H1 (cell line): ENCODE data around the gene FCAMR. TPM values are rescaled to one million over a fixed set of nuclear protein-coding genes. Genes with fewer than 3 reads are reported as not detected.
A peak's percentile ranks its signal among the peaks of the same experiment; 100 is the strongest.

Experiments used
- CTCF ChIA-PET: fragments of 300-600 bp; sonication (Branson Sonifier 250); formaldehyde crosslinking; loops from one replicate; lab custom pipeline; 2021; ENCODE audit not compliant: partially characterized antibody; lab: Charles Lee
- POLR2A ChIA-PET: fragments of 300-600 bp; sonication (Branson Sonifier 250); formaldehyde crosslinking; loops from one replicate; lab custom pipeline; 2021; ENCODE audit warnings: inconsistent platforms; ENCODE audit not compliant: partially characterized antibody; lab: Charles Lee
- DNase-seq, 2 experiments: peaks; one replicate each; pipeline versions ENCODE4 v3.0.0 to v3.0.0-alpha.2; 2010 to 2022; ENCODE audit warnings: low spot score in 2 of 2, low read depth in 1 of 2, mixed read lengths in 1 of 2
- FAIRE-seq: peaks from 2 replicates; lab custom pipeline; 2011; peaks lifted over from hg19 to GRCh38; lab: Jason Lieb, UNC
- H2AFZ ChIP-seq: 2 replicates; pipeline ENCODE4 v1.8.1; 2012; ENCODE audit warnings: low read length, inconsistent platforms
- H2AK5ac ChIP-seq: 2 replicates; pipeline ENCODE4 v1.6.1; 2013; ENCODE audit warnings: low read depth, low read length
- H2BK120ac ChIP-seq: replicated peaks from 2 replicates; pipeline ENCODE3; 2013; ENCODE audit warnings: low read depth, low read length, inconsistent platforms
- H2BK12ac ChIP-seq: 2 replicates; pipeline ENCODE4 v1.6.1; 2013; ENCODE audit warnings: low read depth, low read length
- H2BK15ac ChIP-seq: 2 replicates; pipeline ENCODE4 v1.6.1; 2013; ENCODE audit warnings: low read length
- H2BK20ac ChIP-seq: 2 replicates; pipeline ENCODE4 v1.6.1; 2013; ENCODE audit warnings: low read length
- H2BK5ac ChIP-seq: 2 replicates; pipeline ENCODE4 v1.6.1; 2013; ENCODE audit warnings: low read depth, low read length
- H3K14ac ChIP-seq: 2 replicates; pipeline ENCODE4 v1.6.1; 2013; ENCODE audit warnings: inconsistent platforms; ENCODE audit not compliant: insufficient read length
- H3K18ac ChIP-seq: 2 replicates; pipeline ENCODE4 v1.6.1; 2013; ENCODE audit warnings: low read length; ENCODE audit errors: extremely low read depth
- H3K23ac ChIP-seq: 2 replicates; pipeline ENCODE4 v1.6.1; 2013; ENCODE audit warnings: inconsistent platforms; ENCODE audit not compliant: insufficient read length
- H3K23me2 ChIP-seq: 2 replicates; pipeline ENCODE4 v1.6.1; 2013; ENCODE audit warnings: low read depth, low read length
- H3K27ac ChIP-seq: 2 replicates; pipeline ENCODE4 v1.6.1; 2011; ENCODE audit warnings: low read depth, low read length, inconsistent platforms
- H3K27me3 ChIP-seq, 4 experiments: replicated peaks in 1 of 4; 1 replicate in 1 of 4; 2 replicates in 3 of 4; pipeline versions ENCODE4 v1.6.1 to v1.8.1; 2011 to 2013; ENCODE audit warnings: low read length in 3 of 4, mild to moderate bottlenecking in 3 of 4, inconsistent platforms in 2 of 4, mixed read lengths in 2 of 4, moderate library complexity in 1 of 4; ENCODE audit not compliant: control insufficient read depth in 3 of 4, insufficient read depth in 3 of 4; ENCODE audit errors: extremely low read depth in 1 of 4
- H3K36me3 ChIP-seq, 4 experiments: 2 replicates each; pipeline versions ENCODE4 v1.6.1 to v1.8.1; 2011 to 2013; ENCODE audit warnings: mild to moderate bottlenecking in 4 of 4, low read length in 3 of 4, moderate library complexity in 2 of 4, control low read depth in 1 of 4, inconsistent platforms in 1 of 4; ENCODE audit not compliant: insufficient read depth in 4 of 4, control insufficient read depth in 2 of 4
- H3K4ac ChIP-seq: replicated peaks from 2 replicates; pipeline ENCODE3; 2013; ENCODE audit warnings: low read length, low read depth, mixed read lengths, inconsistent platforms; ENCODE audit not compliant: insufficient read length
- H3K4me1 ChIP-seq, 4 experiments: replicated peaks in 1 of 4; 1 replicate in 1 of 4; 2 replicates in 3 of 4; pipeline versions ENCODE4 v1.6.1 to v1.8.1; 2011 to 2013; ENCODE audit warnings: low read length in 3 of 4, inconsistent platforms in 2 of 4, mixed read lengths in 1 of 4; ENCODE audit not compliant: insufficient read depth in 4 of 4, control insufficient read depth in 3 of 4
- H3K4me2 ChIP-seq, 2 experiments: 2 replicates each; pipeline versions ENCODE4 v1.6.1 to v1.8.1; 2011 to 2013; ENCODE audit warnings: low read depth in 2 of 2, low read length in 2 of 2, control low read depth in 1 of 2, inconsistent platforms in 1 of 2, mild to moderate bottlenecking in 1 of 2; ENCODE audit not compliant: insufficient read depth in 1 of 2
- H3K4me3 ChIP-seq, 4 experiments: fragments of 200-600, 300-600 bp in 1 of 4; sonication (generic), shearing (Covaris generic), sonication (Bioruptor Twin) in 1 of 4; 2 replicates each; pipeline versions ENCODE4 v1.5.1 to v1.8.1; 2011 to 2016; ENCODE audit warnings: low read length in 4 of 4, low read depth in 3 of 4, control low read depth in 2 of 4, inconsistent platforms in 2 of 4, mild to moderate bottlenecking in 2 of 4, mixed read lengths in 1 of 4, moderate library complexity in 1 of 4; ENCODE audit not compliant: insufficient read depth in 2 of 4; ENCODE audit errors: extremely low read depth in 1 of 4
- H3K56ac ChIP-seq: replicated peaks from 2 replicates; pipeline ENCODE3; 2013; ENCODE audit warnings: low read depth, mild to moderate bottlenecking, mixed read lengths, low read length, inconsistent platforms; ENCODE audit not compliant: insufficient read length
- H3K79me1 ChIP-seq: 2 replicates; pipeline ENCODE4 v1.6.1; 2013; ENCODE audit warnings: low read depth, low read length, control low read depth
- H3K79me2 ChIP-seq, 2 experiments: 2 replicates each; pipeline versions ENCODE4 v1.6.1 to v1.8.1; 2012 to 2013; ENCODE audit warnings: low read length in 2 of 2, mild to moderate bottlenecking in 2 of 2, inconsistent platforms in 1 of 2; ENCODE audit not compliant: insufficient read depth in 2 of 2, control insufficient read depth in 1 of 2
- H3K9ac ChIP-seq, 4 experiments: replicated peaks in 1 of 4; 1 replicate in 1 of 4; 2 replicates in 3 of 4; pipeline versions ENCODE4 v1.6.1 to v1.8.1; 2011 to 2013; ENCODE audit warnings: low read depth in 3 of 4, low read length in 3 of 4, control low read depth in 2 of 4, mild to moderate bottlenecking in 2 of 4, moderate library complexity in 2 of 4, inconsistent platforms in 1 of 4; ENCODE audit errors: extremely low read depth in 1 of 4
- H3K9me3 ChIP-seq, 2 experiments: 2 replicates each; pipeline versions ENCODE4 v1.6.1 to v1.8.1; 2012 to 2013; ENCODE audit warnings: mild to moderate bottlenecking in 2 of 2, moderate library complexity in 2 of 2, control low read depth in 1 of 2, inconsistent platforms in 1 of 2, low read depth in 1 of 2, low read length in 1 of 2, mixed read lengths in 1 of 2; ENCODE audit not compliant: insufficient read depth in 2 of 2
- H4K20me1 ChIP-seq, 2 experiments: replicated peaks in 1 of 2; 2 replicates each; pipeline versions ENCODE3 to v1.8.1; 2011 to 2013; ENCODE audit warnings: inconsistent platforms in 2 of 2, low read length in 2 of 2, mild to moderate bottlenecking in 1 of 2; ENCODE audit not compliant: insufficient read depth in 2 of 2, control insufficient read depth in 1 of 2
- H4K5ac ChIP-seq: 2 replicates; pipeline ENCODE4 v1.6.1; 2013; ENCODE audit warnings: low read length, low read depth, mixed read lengths, inconsistent platforms; ENCODE audit not compliant: insufficient read length
- H4K8ac ChIP-seq: 2 replicates; pipeline ENCODE4 v1.8.0; 2013; ENCODE audit warnings: mild to moderate bottlenecking, moderate library complexity, low read length, inconsistent platforms; ENCODE audit not compliant: insufficient read depth; ENCODE audit errors: extremely low read depth
- H4K91ac ChIP-seq: replicated peaks from 2 replicates; pipeline ENCODE3; 2013; ENCODE audit warnings: low read length, mixed read lengths, inconsistent platforms; ENCODE audit not compliant: insufficient read length
- CHD1 ChIP-seq: IDR thresholded peaks from 2 replicates; pipeline ENCODE4 v1.6.1; 2012; ENCODE audit warnings: low read depth, low read length, improper control_type of control experiment
- EP300 ChIP-seq, 2 experiments: IDR thresholded peaks; 1 replicate in 1 of 2; 2 replicates in 1 of 2; pipeline ENCODE4 v1.6.1; 2011 to 2012; ENCODE audit warnings: low read depth in 2 of 2, low read length in 2 of 2, mild to moderate bottlenecking in 2 of 2, borderline replicate concordance in 1 of 2, inconsistent platforms in 1 of 2, moderate library complexity in 1 of 2
- RFX5 ChIP-seq: IDR thresholded peaks from 2 replicates; pipeline ENCODE4 v1.6.1; 2011; ENCODE audit warnings: low read depth, low read length, improper control_type of control experiment, borderline replicate concordance
- SIRT6 ChIP-seq: IDR thresholded peaks from one replicate; pipeline ENCODE4 v1.7.1; 2012; ENCODE audit warnings: low read length, inconsistent platforms
- SIX5 ChIP-seq: IDR thresholded peaks from 2 replicates; pipeline ENCODE4 v1.6.1; 2011; ENCODE audit warnings: mild to moderate bottlenecking, low read depth, low read length
- whole genome bisulfite sequencing, 2 experiments: shearing (Covaris generic) in 1 of 2; methylation state at CpG; one replicate each; pipeline versions ENCODE4 v1.1.6 to v1.1.7; 2013 to 2015; ENCODE audit warnings: low lambda C conversion rate in 2 of 2, mixed read lengths in 2 of 2, inconsistent platforms in 1 of 2, low coverage in 1 of 2, missing lambda C conversion rate in 1 of 2; ENCODE audit not compliant: insufficient replicate concordance in 2 of 2, insufficient coverage in 1 of 2, insufficient read length in 1 of 2; ENCODE audit errors: extremely low coverage in 1 of 2, missing lambda C conversion rate in 1 of 2; 5-methylcytosine and 5-hydroxymethylcytosine counted together
- polyA plus RNA-seq, 7 experiments: library from polyadenylated mRNA; depleted of rRNA in 3 of 7; stranded (reverse) in 5 of 7; unstranded in 2 of 7; fragments of >200 nt in 5 of 7; fragments of 200-250 nt in 2 of 7; gene quantifications; 1 replicate in 5 of 7; 2 replicates in 1 of 7; 4 replicates in 1 of 7; pipeline versions ENCODE4 v1.2.1 to v1.2.3, GENCODE V29; 2011 to 2013; ENCODE audit warnings: missing spikeins in 2 of 7, mixed read lengths in 2 of 7
- total RNA-seq: library from RNA; stranded (reverse); fragmentation: NEBNext Ultra II Directional; extraction: Animal tissue kit (Norgen Biotek cat#: 25700); gene quantifications from 2 replicates; pipeline ENCODE4 v1.2.1, GENCODE V29; 2021

The FCAMR gene
- total and polyA plus RNA-seq, 2 of the 8 experiments (the other 6 are each of a cell fraction or from before 2014, with no cell fraction given) = not detected

GRCh38 chr1:206946261-206946660, 24.0 kb downstream of the FCAMR start, which contains the start of gene PIGR:
Gene PIGR (minus strand): TSS chr1:206946466. CDS start chr1:206940531, 5,935 bp downstream.
- H3K4ac ChIP-seq = no peak within 1 kb of the TSS
- no peak within 1 kb of the TSS for H4K8ac ChIP-seq
- H3K23ac ChIP-seq = no peak within 1 kb of the TSS
- H3K4me2 ChIP-seq = no peak within 1 kb of the TSS
- no peaks in the 10 kb centered on the region for H3K27me3 ChIP-seq
- no peak for FAIRE-seq
- POLR2A ChIA-PET = no interaction called here
- peak within 1 kb of the TSS; percentile 31 for H2AFZ ChIP-seq
- H3K79me1 ChIP-seq = no peaks in the 10 kb centered on the region
- no peak within 1 kb of the TSS for H3K14ac ChIP-seq
- no peak within 1 kb of the TSS for H2BK15ac ChIP-seq
- TF ChIP-seq CHD1 (no peak), RFX5 (no peak), EP300 (IDR thresholded peaks at IDR 0.05; ENCODE audit: borderline replicate concordance in 1 of 2, low read depth in 2 of 2, low read length in 2 of 2) (no peak), SIRT6 (no peak), SIX5 (no peak)
- TF ChIP-seq, all 59 proteins: peak for 0
- Histone ChIP-seq H2BK12ac (no peak within 1 kb of the TSS), H4K5ac (no peak within 1 kb of the TSS), H2BK20ac (no peak within 1 kb of the TSS), H4K20me1 (no peaks in the 10 kb centered on the region), H3K9ac (no peak within 1 kb of the TSS), H3K4me3 (no peak within 1 kb of the TSS), H4K91ac (no peak within 1 kb of the TSS), H3K56ac (no peak within 1 kb of the TSS), H3K9me3 (no peaks in the 10 kb centered on the region), H2BK120ac (no peak within 1 kb of the TSS), H3K36me3 (no peaks in the 10 kb centered on the region), H3K4me1 (no peaks in the 10 kb centered on the region; a peak in 1 of 7 replicates), H3K27ac (no peak within 1 kb of the TSS), H3K18ac (no peak within 1 kb of the TSS), H3K79me2 (no peaks in the 10 kb centered on the region), H2AK5ac (no peak within 1 kb of the TSS), H2BK5ac (no peak within 1 kb of the TSS), H3K23me2 (no peaks in the 10 kb centered on the region)
- DNase-seq = no peak
- CTCF ChIA-PET = interaction anchor here (1.1 to 13.6 kb wide), 7 partner anchors 14 to 62 kb away, joined by 3 to 226 read pairs (median 5); no protein-coding TSS in a partner anchor
- WGBS, 2 experiments = 87% methylated on average over 7 of the region's 7 CpGs; no CpG with 5 or more reads in 1 of the 2 experiments
